GM12865 (cell line): ENCODE data around the gene LRRC4B.

ENCODE experiments used
- DNase-seq: peaks from one replicate; pipeline ENCODE4 v3.0.0; 2010; ENCODE audit warnings: low read depth
- H3K4me3 ChIP-seq: 2 replicates; pipeline ENCODE4 v1.5.1; 2011; ENCODE audit warnings: mild to moderate bottlenecking, low read depth, low read length, control low read depth
- CTCF ChIP-seq: IDR thresholded peaks from 2 replicates; pipeline ENCODE4 v1.5.1; 2011; ENCODE audit warnings: low read length, control low read depth, low read depth, inconsistent platforms; ENCODE audit not compliant: insufficient read depth; ENCODE audit errors: missing control alignments

Gene LRRC4B

GRCh38 chr19:50512112-50512998, 55.9 kb downstream of the LRRC4B start:
- no peak for TF ChIP-seq CTCF
- no peak for DNase-seq
- H3K4me3 ChIP-seq, result peak overlapping the region; percentile 95

- peak; percentile 100 for DNase-seq
- no peak for TF ChIP-seq CTCF
- H3K4me3 ChIP-seq, result peak within 1 kb of the TSS; percentile 95
Measured at GRCh38 chr19:50511069-50511822, 57.0 kb downstream of the LRRC4B start, which contains the start of gene JOSD2. TSS of gene JOSD2 (minus strand) at chr19:50511191. CDS start at chr19:50510431, 760 bp downstream.

GRCh38 chr19:50510700-50511068, 57.6 kb downstream of the LRRC4B start:
- peak overlapping the region; percentile 95 for H3K4me3 ChIP-seq
- no peak for TF ChIP-seq CTCF
- DNase-seq, result no peak

- no peak for DNase-seq
- H3K4me3 ChIP-seq, result peak overlapping the region; percentile 95
- TF ChIP-seq CTCF, result no peak
Measured at GRCh38 chr19:50510121-50510670, 58.0 kb downstream of the LRRC4B start.

GRCh38 chr19:50509366-50509765, 58.9 kb downstream of the LRRC4B start:
- no peak for DNase-seq
- TF ChIP-seq CTCF, result no peak
- H3K4me3 ChIP-seq, result no peak overlapping the region

GRCh38 chr19:50508843-50509190, 59.4 kb downstream of the LRRC4B start:
- no peak for TF ChIP-seq CTCF
- H3K4me3 ChIP-seq, result no peak overlapping the region
- no peak for DNase-seq
